ENCODE results near the gene GSTO2.

Gene GSTO2

DNA sequence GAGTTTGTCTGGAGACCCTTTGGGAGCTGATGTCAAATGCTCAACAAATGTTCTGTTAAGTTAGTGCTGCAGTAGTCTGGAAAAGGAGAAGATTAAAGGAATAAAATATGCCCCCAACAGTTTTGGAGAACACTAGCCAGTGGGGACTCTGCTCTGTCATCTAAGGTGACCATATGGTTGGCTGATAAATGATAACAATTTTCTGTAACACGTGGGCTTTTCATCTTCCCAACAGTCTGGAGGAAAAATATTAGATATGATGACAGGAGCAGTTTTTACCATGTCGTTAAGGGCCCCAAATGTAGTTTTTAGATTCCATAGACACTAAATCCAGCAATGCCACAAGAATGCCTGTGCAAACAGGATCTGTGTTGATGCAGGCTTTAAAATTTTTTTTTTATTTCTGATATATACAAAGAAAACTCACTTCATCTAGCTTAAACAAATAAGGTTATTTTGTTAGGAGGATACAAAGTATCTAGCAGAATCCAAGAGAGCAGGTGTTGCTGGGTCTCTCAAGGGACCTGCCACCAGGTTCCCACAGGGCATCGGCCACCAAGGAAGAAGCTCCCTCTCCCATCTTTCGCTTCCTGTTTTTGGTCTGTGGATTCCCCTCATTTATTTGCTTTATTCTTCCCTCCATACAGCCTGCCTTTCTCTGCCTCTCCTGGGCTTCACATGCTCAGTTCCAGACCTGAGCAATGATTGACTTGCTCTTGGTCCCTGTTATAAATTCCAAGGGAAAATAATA lies 78.5 kb downstream of the GSTO2 start:
- no peak for DNase-seq

DNA sequence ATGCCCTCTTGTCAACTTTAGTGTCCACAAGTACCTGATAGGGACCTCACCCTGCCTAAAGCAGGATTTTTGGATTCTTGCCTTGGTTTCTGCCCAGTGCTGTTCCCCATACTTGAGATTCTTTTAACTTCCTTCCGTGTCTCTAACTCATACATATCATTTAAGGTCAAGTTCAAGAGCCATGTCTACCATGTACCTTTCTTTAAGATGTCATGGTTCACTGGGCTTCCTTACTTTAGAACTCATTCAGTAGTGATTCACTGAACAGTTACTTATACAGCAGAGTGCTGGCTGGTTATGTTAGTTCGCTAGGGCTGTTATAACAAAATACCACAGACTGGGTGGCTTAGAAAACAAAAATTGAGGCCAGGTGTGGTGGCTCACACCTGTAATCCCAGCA lies 79.6 kb downstream of the GSTO2 start:
- no peak for DNase-seq

DNA sequence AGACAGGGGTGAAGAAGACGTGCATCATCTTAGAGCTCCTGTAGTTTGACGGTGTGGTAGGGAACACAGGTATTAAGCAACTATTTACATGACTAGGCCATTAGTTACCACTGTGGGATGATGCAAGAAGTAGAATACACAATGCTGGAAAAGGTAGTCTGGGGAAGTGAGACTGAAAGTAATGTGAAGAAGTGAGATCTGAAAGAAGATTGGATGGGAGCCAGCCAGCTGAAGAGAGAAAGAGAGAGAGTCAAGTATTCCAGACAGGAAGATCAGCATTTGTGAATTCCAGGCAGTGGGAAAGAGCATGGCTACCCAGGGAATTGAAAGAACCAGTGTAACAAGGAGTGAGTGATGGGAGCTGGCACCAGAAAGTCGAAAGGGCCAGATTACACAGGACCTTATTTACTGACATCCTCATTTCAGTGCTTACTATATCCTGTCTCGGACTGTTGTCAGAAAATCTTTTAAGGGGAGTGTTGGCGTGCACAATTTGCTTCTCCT lies 80.7 kb downstream of the GSTO2 start:
- DNase-seq, result no peak

DNA sequence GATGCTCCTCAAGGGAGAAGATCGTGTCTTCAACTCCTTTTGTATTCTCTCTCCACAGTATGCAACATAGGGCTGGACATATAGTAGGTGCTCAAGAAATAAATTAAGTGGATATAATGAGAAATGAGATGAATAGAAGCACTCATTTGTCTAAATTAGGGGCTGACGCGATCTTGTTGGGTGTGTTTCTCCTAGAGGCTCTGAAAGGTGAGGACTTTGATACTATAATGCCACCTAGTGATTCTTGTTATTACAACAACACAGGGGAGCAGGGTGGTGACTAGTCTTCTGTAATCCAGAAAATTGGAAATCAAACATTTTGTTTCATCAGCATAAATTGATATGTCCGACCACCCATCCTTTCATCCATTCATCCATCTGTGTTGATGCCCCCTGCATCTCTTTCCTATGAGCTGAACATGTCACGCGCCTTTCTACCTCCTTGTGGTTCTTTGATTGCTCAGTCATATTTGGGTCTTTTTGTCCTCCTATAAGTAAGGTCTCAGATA lies 81.2 kb downstream of the GSTO2 start:
- DNase-seq, result no peak

DNA sequence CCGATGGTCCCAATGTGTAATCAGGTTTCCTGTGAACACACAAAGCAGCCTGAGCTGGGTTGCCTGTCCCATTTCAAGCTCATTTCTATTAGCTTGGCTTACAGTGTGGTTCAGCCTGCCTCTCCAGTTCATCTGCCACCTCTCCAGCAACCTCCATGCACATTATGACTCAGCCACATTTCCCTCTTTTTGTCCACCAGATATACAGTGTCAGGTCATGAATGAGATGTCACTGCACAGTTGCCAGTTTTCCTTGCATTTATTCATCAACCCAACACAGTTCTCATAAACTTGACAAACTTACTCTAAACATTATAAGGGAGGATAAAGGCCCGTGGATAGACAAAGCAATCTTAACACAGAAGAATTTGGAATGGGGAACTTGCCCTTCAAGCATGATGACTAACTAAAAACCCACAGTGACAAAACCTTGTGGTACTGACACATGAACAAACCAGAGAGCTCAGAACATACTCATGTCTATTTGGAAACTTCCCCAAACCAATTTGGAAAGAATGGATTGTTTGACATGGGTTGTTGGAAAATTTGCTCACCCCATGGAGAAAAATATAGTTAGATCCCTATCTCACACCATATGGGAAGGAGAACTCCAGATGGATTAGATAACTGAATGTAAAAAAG lies 82.2 kb downstream of the GSTO2 start:
- no peak for DNase-seq

DNA sequence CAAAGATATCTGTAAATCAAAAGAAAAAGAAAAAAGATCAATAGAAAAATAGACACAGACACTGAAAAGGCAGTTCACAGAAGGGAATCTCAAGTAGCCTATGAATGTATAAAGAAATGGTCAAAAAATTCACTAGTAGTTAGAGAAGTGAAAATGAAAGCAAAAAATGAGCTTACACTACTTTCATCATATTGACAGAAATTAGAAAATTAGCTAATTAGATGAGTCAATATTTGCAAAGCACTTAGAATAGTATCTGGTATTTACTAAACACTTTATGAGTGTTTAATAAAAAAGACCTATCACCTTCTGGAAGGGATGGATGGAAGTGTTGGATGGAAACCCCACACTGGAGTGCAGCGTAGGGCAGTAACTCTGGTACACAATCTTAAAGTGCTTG lies 82.9 kb downstream of the GSTO2 start:
- DNase-seq, result no peak

DNA sequence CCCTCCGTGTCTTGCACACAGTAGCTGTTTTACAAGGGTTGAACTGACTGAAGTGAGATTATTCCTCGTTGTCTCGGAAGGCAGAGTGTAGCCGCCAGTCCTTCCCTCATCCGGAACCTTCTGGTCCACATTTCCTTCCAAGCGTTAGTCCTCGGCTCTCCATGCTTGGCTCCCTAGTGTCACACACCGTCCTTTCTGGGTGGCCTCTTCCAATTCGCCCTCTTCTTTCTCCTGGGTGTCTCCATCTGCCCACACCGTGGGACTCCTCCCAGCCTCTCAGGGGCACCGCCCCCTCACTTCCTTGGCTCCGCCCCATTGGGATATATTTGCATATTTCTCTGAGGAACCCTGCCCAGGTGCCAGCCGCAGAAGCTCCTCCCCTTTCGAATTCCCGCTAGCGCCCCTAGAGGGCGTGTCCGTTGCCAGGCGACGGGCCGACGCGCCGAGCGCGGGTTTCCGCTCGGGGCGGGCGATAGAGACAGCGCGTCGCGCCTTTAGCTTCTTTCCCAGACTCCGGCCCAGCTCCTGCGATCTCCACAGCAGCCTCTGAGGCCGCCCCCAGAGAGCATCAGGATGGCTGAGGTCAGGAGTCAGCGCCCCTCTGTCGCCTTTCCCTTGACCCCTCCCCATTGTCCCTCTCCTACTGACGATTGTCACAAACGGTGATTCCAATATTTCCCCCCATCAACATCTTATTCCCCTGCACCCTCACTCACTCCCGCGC lies 84.5 kb downstream of the GSTO2 start, which contains the start of gene CFAP58:
CFAP58 (plus strand) TSS at position 509 of the 724 bp plus-strand sequence; CDS start at position 574, 65 bp downstream.
- DNase-seq, result peak; percentile 92
